Chondrocyte (in vitro differentiated cells): ENCODE data around the gene MEIS2. TPM values are rescaled to one million over a fixed set of nuclear protein-coding genes. Genes with fewer than 3 reads are reported as not detected.

ENCODE experiments used
- DNase-seq: peaks from one replicate; pipeline ENCODE4 v3.0.0; 2021; ENCODE audit warnings: mixed read lengths, low spot score
- H3K27ac Mint-ChIP-seq: one replicate; pipeline ENCODE4 v1.8.0; 2021; ENCODE audit warnings: mild to moderate bottlenecking, moderate library complexity, mixed read lengths; ENCODE audit not compliant: unreplicated experiment
- H3K27me3 Mint-ChIP-seq: 2 replicates; pipeline ENCODE4 v1.8.0; 2021; ENCODE audit warnings: low read depth, mixed read lengths
- H3K36me3 Mint-ChIP-seq: 2 replicates; pipeline ENCODE4 v1.8.0; 2021; ENCODE audit warnings: low read depth, mixed read lengths
- H3K4me1 Mint-ChIP-seq: 2 replicates; pipeline ENCODE4 v1.8.0; 2021; ENCODE audit warnings: low read depth, mild to moderate bottlenecking, mixed read lengths
- H3K4me3 Mint-ChIP-seq: one replicate; pipeline ENCODE4 v1.8.0; 2021; ENCODE audit warnings: mild to moderate bottlenecking, moderate library complexity, mixed read lengths; ENCODE audit not compliant: unreplicated experiment
- H3K9me3 Mint-ChIP-seq: 2 replicates; pipeline ENCODE4 v1.8.0; 2021; ENCODE audit warnings: low read depth, mixed read lengths
- CTCF ChIP-seq: fragments of 200-600 bp; sonication (generic); IDR thresholded peaks from 2 replicates; pipeline ENCODE4 v1.5.0; 2021; ENCODE audit warnings: antibody characterized with exemption, mild to moderate bottlenecking, moderate library complexity
- total RNA-seq: library from RNA; stranded (reverse); gene quantifications from 3 replicates; pipeline ENCODE4 v1.2.1, GENCODE V29; 2021

Gene MEIS2
- total RNA-seq, 1 donor from 2014 or later: 28.3 TPM

- H3K36me3 Mint-ChIP-seq: peaks cover 22% of the 10 kb centered on the region
- no peak for TF ChIP-seq CTCF
- no peak overlapping the region for H3K27ac Mint-ChIP-seq
- peak overlapping the region; percentile 44 for H3K4me3 Mint-ChIP-seq
- peaks cover 69% of the 10 kb centered on the region for H3K27me3 Mint-ChIP-seq
- peaks cover 40% of the 10 kb centered on the region for H3K4me1 Mint-ChIP-seq
- H3K9me3 Mint-ChIP-seq: no peaks in the 10 kb centered on the region
- DNase-seq: no peak
Observed at GRCh38 chr15:36887214-36887961, 213.0 kb downstream of the MEIS2 start.

DNA sequence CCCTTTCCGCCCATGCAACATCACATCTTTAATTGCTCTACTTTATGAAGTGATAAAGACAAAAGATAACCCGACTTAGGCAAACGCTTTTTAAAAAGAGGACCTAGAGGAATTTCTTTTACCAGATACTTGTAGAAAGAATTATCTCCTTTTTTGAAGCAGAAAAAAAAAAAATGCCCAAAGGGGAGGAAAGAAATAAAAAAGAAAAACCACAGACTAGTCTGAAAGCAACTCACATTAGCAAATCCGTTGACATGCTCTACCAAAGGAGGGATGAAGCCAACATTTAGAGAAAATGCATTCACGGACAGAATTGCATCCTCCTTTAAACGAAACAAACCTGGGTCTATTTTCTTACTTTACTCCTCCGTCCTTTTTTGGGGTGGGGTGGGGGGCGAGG is 213.6 kb downstream of the MEIS2 start:
- TF ChIP-seq CTCF: no peak
- Mint-ChIP-seq H3K4me1 (peaks cover 40% of the 10 kb centered on the region), H3K4me3 (no peak overlapping the region), H3K27me3 (peaks cover 74% of the 10 kb centered on the region), H3K9me3 (no peaks in the 10 kb centered on the region), H3K27ac (no peak overlapping the region), H3K36me3 (peaks cover 16% of the 10 kb centered on the region)
- no peak for DNase-seq

GRCh38 chr15:36886191-36886590 is 214.2 kb downstream of the MEIS2 start:
- Mint-ChIP-seq H3K4me3 (no peak overlapping the region), H3K9me3 (no peaks in the 10 kb centered on the region), H3K27ac (no peak overlapping the region), H3K4me1 (peaks cover 40% of the 10 kb centered on the region), H3K27me3 (peaks cover 80% of the 10 kb centered on the region), H3K36me3 (peaks cover 11% of the 10 kb centered on the region)
- no peak for DNase-seq
- TF ChIP-seq CTCF: no peak

DNA sequence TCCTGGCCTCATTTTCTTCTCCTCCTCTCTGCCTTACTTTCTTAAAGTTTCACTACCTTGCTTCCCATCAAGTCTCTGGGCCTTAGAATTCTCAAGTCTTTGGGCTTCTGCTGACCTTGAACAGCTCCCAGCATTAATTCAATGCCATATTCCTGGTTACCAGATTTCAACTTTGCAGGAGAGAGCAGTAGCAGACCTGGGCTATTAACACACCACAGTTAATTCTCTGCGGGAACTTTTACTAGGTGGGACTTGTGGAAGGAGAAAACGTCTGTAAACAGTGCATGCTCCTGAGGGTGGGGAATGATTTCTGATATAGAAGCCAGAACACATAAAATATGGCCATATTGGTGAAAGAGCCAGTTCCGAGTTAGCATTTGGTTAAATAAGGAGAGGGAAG is 214.6 kb downstream of the MEIS2 start:
- Mint-ChIP-seq H3K4me1 (peaks cover 42% of the 10 kb centered on the region), H3K27me3 (peaks cover 84% of the 10 kb centered on the region), H3K27ac (no peak overlapping the region), H3K9me3 (no peaks in the 10 kb centered on the region), H3K36me3 (peaks cover 9% of the 10 kb centered on the region), H3K4me3 (no peak overlapping the region)
- no peak for DNase-seq
- no peak for TF ChIP-seq CTCF

- peaks cover 9% of the 10 kb centered on the region for H3K36me3 Mint-ChIP-seq
- H3K4me3 Mint-ChIP-seq: no peak overlapping the region
- H3K27me3 Mint-ChIP-seq: peaks cover 88% of the 10 kb centered on the region
- TF ChIP-seq CTCF: no peak
- DNase-seq: no peak
- H3K9me3 Mint-ChIP-seq: no peaks in the 10 kb centered on the region
- no peak overlapping the region for H3K27ac Mint-ChIP-seq
- H3K4me1 Mint-ChIP-seq: peaks cover 46% of the 10 kb centered on the region
Observed at GRCh38 chr15:36884936-36885635, 215.3 kb downstream of the MEIS2 start.
